ENCODE data around the gene OR1K1. TPM values are rescaled to one million over a fixed set of nuclear protein-coding genes. Genes with fewer than 3 reads are reported as not detected.

Gene OR1K1
- total RNA-seq, 1 donor from 2014 or later = not detected

DNA sequence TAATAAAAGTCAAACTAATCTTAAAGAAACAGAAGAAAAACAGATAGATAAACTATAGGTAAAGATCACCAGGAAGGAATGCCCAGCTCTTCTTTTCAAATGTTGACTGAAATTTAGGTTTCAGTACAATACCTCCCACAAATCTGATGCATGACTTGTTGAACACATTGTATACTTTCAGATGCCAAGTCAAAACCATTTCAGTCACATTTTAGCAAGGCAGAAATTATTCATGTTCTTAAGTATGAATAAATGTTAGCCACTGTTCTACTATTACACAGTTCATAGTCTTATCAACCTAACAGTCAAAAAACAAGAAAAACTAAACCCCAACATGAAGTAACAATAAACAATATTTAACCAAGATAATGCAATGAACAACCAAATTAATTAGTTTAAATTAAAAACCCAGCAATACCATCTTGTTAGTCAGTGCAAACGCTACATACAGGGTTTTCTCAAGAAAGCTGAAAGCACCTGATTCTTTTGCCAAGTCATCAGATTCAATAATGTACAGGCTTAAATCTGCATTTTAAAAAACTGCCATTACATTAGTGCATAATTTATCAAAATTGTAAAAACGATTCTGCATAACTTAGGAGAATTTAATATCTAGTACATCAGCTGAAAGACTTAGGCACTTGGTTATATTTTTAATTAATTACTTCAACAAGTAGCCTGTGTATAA is 48.5 kb downstream of the OR1K1 start:
- DNase-seq (ENCODE audit: low spot score) (no peak), ATAC-seq (no peak)

Other genes with a start within 250 kb of the OR1K1 start
- not detected for gene OR1N2, start 247.0 kb upstream of the OR1K1 start, total RNA-seq
- gene OR1L8, start 216.7 kb upstream of the OR1K1 start, total RNA-seq = not detected
- not detected for gene OR1Q1, start 185.4 kb upstream of the OR1K1 start, total RNA-seq
- gene OR1B1, start 142.5 kb upstream of the OR1K1 start, total RNA-seq = not detected
- not detected for gene OR1L1, start 138.4 kb upstream of the OR1K1 start, total RNA-seq
- gene OR1L3, start 125.0 kb upstream of the OR1K1 start, total RNA-seq = not detected
- not detected for gene OR1L4, start 76.1 kb upstream of the OR1K1 start, total RNA-seq
- gene OR1L6, start 57.8 kb upstream of the OR1K1 start, total RNA-seq = not detected
- gene OR5C1, start 11.2 kb upstream of the OR1K1 start, total RNA-seq = not detected
- gene PDCL, start 28.5 kb downstream of the OR1K1 start, total RNA-seq = 4.8 TPM
- 15.1 TPM for gene RC3H2, start 105.2 kb downstream of the OR1K1 start, total RNA-seq
- gene ZBTB6, start 113.2 kb downstream of the OR1K1 start, total RNA-seq = 2.0 TPM
- gene ZBTB26, start 131.4 kb downstream of the OR1K1 start, total RNA-seq = 1.7 TPM
- 13.9 TPM for gene RABGAP1, start 140.9 kb downstream of the OR1K1 start, total RNA-seq
- 0.55 TPM for gene GPR21, start 233.5 kb downstream of the OR1K1 start, total RNA-seq